Measurements from ENCODE around the gene CCR7. TPM values are rescaled to one million over a fixed set of nuclear protein-coding genes. Genes with fewer than 3 reads are reported as not detected.
A peak's percentile ranks its signal among the peaks of the same experiment; 100 is the strongest.

The CCR7 gene
- total and polyA plus RNA-seq, 2 of the 13 experiments (the other 11 are each of a cell fraction or from before 2014, with no cell fraction given) = 0.04 to 0.53 TPM

GRCh38 chr17:40551091-40551878, 14.0 kb downstream of the CCR7 start (continued):
- peak; percentile 75; the same call in 1 of the 2 replicates for TF ChIP-seq TSC22D2 (CRISPR knock-in tag; IDR thresholded peaks at IDR 0.05; ENCODE audit: borderline replicate concordance)
- peak; percentile 87; the same call in 1 of the 2 replicates for TF ChIP-seq ZFP37 (CRISPR knock-in tag; IDR thresholded peaks at IDR 0.05; ENCODE audit: borderline replicate concordance)
- TF ChIP-seq ZNF317 (CRISPR knock-in tag; IDR thresholded peaks at IDR 0.05) = no peak; the same call in 1 of the 2 replicates
- TF ChIP-seq ZNF225 (CRISPR knock-in tag; IDR thresholded peaks at IDR 0.05) = peak; percentile 23; the same call in 1 of the 2 replicates
- no peak for TF ChIP-seq DMTF1 (CRISPR knock-in tag; IDR thresholded peaks at IDR 0.05)
- TF ChIP-seq, protein P1, sequence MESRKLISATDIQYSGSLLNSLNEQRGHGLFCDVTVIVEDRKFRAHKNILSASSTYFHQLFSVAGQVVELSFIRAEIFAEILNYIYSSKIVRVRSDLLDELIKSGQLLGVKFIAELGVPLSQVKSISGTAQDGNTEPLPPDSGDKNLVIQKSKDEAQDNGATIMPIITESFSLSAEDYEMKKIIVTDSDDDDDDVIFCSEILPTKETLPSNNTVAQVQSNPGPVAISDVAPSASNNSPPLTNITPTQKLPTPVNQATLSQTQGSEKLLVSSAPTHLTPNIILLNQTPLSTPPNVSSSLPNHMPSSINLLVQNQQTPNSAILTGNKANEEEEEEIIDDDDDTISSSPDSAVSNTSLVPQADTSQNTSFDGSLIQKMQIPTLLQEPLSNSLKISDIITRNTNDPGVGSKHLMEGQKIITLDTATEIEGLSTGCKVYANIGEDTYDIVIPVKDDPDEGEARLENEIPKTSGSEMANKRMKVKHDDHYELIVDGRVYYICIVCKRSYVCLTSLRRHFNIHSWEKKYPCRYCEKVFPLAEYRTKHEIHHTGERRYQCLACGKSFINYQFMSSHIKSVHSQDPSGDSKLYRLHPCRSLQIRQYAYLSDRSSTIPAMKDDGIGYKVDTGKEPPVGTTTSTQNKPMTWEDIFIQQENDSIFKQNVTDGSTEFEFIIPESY (CRISPR knock-in tag; IDR thresholded peaks at IDR 0.05) = peak; percentile 92
- TF ChIP-seq TARDBP (CRISPR knock-in tag; IDR thresholded peaks at IDR 0.05) = peak; percentile 97
- no peak for TF ChIP-seq ZBTB14 (CRISPR knock-in tag; IDR thresholded peaks at IDR 0.05)
- no peak for TF ChIP-seq KIAA2018 (CRISPR knock-in tag; IDR thresholded peaks at IDR 0.05; ENCODE audit: borderline replicate concordance)
- no peak for TF ChIP-seq SMAD9 (CRISPR knock-in tag; IDR thresholded peaks at IDR 0.05)
- TF ChIP-seq REXO4 (CRISPR knock-in tag; IDR thresholded peaks at IDR 0.05; ENCODE audit: borderline replicate concordance) = no peak
